CD4-positive, alpha-beta T cell treated with Interleukin-17A for 4 hours (primary cell): ENCODE results near the gene BDP1.
"Not testable (repeated sequence)": the region's sequence is repeated elsewhere in the genome, so short reads cannot be mapped to it uniquely, and the experiment has no call there.

Experiments
- DNase-seq: peaks from one replicate; pipeline ENCODE4 v3.0.0-alpha.2; 2020; ENCODE audit warnings: mixed read lengths

BDP1 gene

GRCh38 chr5:71455427-71456361, at the start of gene BDP1:
BDP1 (plus strand) TSS chr5:71455651; CDS start chr5:71455878, 227 bp downstream.
- peak; percentile 98 for DNase-seq

GRCh38 chr5:71410088-71410487, 45.4 kb upstream of the BDP1 start:
- not testable (repeated sequence) for DNase-seq

- DNase-seq: not testable (repeated sequence)
Measured at GRCh38 chr5:71415626-71416025, 39.8 kb upstream of the BDP1 start.

GRCh38 chr5:71418026-71418425, 37.4 kb upstream of the BDP1 start:
- not testable (repeated sequence) for DNase-seq

GRCh38 chr5:71421278-71421677, 34.2 kb upstream of the BDP1 start:
- not testable (repeated sequence) for DNase-seq

- not testable (repeated sequence) for DNase-seq
Measured at GRCh38 chr5:71423896-71424295, 31.6 kb upstream of the BDP1 start.

GRCh38 chr5:71426686-71427474, 28.6 kb upstream of the BDP1 start:
- not testable (repeated sequence) for DNase-seq

- DNase-seq: not testable (repeated sequence)
Measured at GRCh38 chr5:71432410-71432809, 23.0 kb upstream of the BDP1 start.

- not testable (repeated sequence) for DNase-seq
Measured at GRCh38 chr5:71434825-71435224, 20.6 kb upstream of the BDP1 start.

GRCh38 chr5:71441564-71441963, 13.9 kb upstream of the BDP1 start:
- DNase-seq: not testable (repeated sequence)

GRCh38 chr5:71443891-71444290, 11.6 kb upstream of the BDP1 start:
- DNase-seq: not testable (repeated sequence)

GRCh38 chr5:71445015-71445414, 10.4 kb upstream of the BDP1 start:
- DNase-seq: not testable (repeated sequence)

- DNase-seq: not testable (repeated sequence)
Measured at GRCh38 chr5:71445523-71446152, 9.8 kb upstream of the BDP1 start.

GRCh38 chr5:71446540-71447216, 8.8 kb upstream of the BDP1 start:
- DNase-seq: not testable (repeated sequence)

GRCh38 chr5:71447218-71447808, 8.1 kb upstream of the BDP1 start:
- DNase-seq: peak; percentile 60

- DNase-seq: no peak
Measured at GRCh38 chr5:71452876-71453275, 2.6 kb upstream of the BDP1 start.

- DNase-seq: no peak
Measured at GRCh38 chr5:71454913-71455312, 538 bp upstream of the BDP1 start.

GRCh38 chr5:71456362-71456743, 902 bp downstream of the BDP1 start:
- DNase-seq: no peak

- no peak for DNase-seq
Measured at GRCh38 chr5:71457106-71457505, 1.7 kb downstream of the BDP1 start.

- DNase-seq: no peak
Measured at GRCh38 chr5:71460693-71461092, 5.2 kb downstream of the BDP1 start.

- no peak for DNase-seq
Measured at GRCh38 chr5:71461360-71461759, 5.9 kb downstream of the BDP1 start.

- DNase-seq: no peak
Measured at GRCh38 chr5:71471193-71471592, 15.7 kb downstream of the BDP1 start.
